ENCODE data around the gene MCTP1.

Gene MCTP1

DNA sequence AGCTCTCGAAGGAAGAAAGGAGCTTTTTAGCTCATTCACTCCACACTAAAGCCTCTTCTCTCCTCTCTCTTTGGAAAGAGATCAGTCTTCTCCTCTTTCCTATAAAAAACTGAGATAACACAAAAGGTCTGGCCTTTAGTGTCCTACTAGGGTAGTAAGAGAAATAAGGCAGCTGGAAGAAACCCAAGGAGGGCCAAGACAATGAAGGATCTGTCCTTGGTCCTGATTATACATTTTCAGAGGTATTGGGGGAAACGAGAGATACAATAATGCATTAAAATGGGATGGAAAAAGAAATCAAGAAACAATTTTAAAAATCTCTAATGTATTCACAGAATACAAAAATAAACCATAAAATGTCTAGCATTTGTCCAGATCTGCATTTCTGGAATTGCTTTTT lies 482.4 kb downstream of the MCTP1 start:
- FAIRE-seq: no peak

- FAIRE-seq: no peak
These were observed 488.3 kb downstream of the MCTP1 start for GRCh38 chr5:94796586-94796985.

DNA sequence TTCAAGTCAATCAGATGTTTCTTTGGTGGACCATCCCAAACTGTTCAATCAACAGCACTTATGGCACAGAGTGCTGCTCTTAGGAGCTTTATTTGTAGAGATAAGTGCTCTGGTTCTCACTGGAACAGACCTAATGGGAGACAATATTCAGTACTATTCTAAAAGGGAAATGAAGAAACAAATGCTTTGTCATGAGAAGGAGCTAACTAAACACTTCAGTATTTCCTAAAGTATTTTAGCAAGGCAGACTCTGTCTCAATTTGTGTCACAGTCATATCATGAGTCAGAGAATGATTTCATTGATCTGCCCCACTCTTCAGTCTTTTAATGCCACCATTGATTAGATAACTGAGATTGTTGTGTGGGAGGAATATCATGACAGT lies 491.1 kb downstream of the MCTP1 start:
- FAIRE-seq: no peak

GRCh38 chr5:94793113-94793815 lies 491.6 kb downstream of the MCTP1 start:
- no peak for FAIRE-seq

DNA sequence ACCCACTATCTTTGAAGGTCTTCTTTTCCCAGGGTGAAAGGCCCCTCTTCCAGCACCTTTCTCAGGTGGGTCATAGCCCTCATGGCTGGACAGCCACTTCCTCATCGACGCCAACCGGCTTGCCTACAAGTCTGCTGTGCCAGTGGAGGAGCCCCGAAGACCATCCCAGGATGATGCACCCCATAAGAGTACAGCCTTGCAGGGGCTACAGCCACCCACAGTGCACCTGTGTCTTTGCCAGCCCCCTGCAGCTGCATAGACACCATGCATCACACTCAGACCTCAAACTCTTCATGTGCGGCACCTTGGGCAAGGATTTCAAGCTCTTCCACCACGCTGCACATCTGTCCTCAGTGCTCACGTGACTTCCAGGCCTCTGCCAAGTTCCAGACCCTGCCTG lies 493.1 kb downstream of the MCTP1 start:
- FAIRE-seq: no peak

DNA sequence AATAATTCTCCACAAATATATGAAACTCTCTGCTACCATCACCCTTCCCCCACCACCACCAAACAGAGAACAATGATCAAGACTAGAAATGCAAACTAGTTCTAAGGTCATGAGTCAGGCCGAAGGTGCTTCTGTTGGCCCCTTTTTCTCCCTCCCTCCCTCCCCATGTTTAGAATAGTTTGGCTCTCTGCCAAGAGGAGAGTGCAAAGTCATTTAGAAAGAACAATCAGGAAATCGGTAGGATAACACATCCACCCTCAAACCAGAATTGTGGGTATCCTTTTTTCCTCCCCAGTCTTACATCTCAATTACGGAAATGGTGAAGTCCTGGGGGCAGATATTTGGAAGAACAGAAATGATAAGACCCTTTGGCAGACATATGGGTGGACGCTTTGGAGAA lies 496.4 kb downstream of the MCTP1 start:
- no peak for FAIRE-seq

- FAIRE-seq: no peak
These were observed 500.1 kb downstream of the MCTP1 start for GRCh38 chr5:94784536-94785505.

- no peak for FAIRE-seq
These were observed 502.5 kb downstream of the MCTP1 start for GRCh38 chr5:94782383-94782782.

- no peak for FAIRE-seq
These were observed 505.2 kb downstream of the MCTP1 start for GRCh38 chr5:94779684-94780083.

- FAIRE-seq: no peak
These were observed 506.2 kb downstream of the MCTP1 start for GRCh38 chr5:94778732-94779131.

GRCh38 chr5:94778299-94778698 lies 506.6 kb downstream of the MCTP1 start:
- no peak for FAIRE-seq

DNA sequence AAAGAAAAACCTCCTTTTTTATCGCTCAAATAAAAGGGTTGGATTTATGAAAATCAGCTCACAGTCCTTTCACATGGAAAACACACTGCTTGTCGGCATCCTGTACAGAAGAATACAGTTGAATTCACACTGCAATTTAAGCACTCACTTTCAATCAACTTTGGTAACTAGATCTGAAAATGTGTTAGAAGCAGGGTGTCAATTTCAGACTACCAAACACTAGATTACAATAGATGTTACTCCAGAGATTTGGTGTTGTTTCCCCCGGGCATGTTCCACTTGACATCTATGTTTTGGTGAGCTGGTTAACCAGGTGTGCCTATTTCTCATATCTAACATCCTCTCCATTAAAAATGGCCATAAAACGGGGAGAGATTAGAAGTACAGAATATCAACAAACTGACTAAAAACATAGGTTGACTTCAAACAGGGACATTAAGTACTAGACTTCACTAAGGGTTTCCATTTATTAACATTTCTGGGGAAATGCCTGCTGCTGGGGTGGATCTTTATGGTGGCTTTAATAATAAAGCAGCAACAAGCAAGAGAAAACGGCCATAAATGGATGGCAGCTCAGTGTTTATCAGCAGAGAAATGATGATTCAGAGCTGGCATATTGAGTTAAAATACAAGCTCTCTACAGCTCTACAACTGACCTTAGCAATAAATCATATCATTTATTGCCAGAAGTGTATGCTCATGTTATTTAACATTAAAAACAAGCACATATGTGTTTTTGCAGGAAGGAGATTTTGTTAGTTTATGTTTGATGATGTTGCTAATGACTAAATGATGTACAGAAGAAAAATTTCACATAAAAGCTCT lies 507.6 kb downstream of the MCTP1 start:
- FAIRE-seq: no peak

- no peak for FAIRE-seq
These were observed 508.7 kb downstream of the MCTP1 start for GRCh38 chr5:94776167-94776566.

GRCh38 chr5:94775088-94775487 lies 509.8 kb downstream of the MCTP1 start:
- no peak for FAIRE-seq

DNA sequence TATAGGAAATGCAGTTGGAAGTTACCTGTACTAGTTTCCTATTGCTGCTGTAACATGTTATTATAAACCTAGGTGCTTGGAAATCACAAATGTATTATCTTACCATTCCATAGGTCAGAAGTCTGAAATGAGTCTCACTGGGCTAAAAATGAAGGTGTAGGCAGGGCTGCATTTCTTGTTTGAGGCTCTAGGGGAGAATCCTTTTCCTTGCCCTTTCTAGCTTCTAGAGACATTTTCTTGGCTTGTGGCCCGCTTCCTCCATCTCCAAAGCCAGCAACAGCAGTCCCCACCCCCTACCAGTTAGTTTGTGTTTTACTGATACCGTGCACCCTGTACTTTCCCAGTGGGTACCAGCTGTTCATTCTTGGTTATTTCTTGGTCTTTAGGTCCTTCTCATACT lies 513.2 kb downstream of the MCTP1 start:
- no peak for FAIRE-seq

DNA sequence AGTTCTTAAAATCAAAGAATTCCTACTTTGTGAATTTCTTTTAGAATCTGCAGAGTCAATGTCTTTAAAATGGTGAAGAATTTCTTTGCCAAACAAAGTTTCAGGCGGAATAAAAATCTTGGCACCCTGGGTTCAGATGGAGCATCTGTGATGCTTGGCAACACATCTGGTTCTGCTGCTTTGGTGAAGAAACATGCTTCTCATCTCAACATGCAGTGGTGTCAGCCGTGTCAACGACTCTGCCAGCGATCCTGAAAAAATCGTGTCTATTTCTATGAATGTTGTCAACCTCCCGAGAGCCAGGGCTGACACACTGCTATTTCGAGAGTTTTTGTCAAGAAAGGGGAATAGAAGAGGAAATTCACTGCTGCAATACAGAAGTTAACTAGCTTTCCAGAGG lies 514.9 kb downstream of the MCTP1 start:
- FAIRE-seq: no peak

GRCh38 chr5:94761786-94762185 lies 523.1 kb downstream of the MCTP1 start:
- no peak for FAIRE-seq

DNA sequence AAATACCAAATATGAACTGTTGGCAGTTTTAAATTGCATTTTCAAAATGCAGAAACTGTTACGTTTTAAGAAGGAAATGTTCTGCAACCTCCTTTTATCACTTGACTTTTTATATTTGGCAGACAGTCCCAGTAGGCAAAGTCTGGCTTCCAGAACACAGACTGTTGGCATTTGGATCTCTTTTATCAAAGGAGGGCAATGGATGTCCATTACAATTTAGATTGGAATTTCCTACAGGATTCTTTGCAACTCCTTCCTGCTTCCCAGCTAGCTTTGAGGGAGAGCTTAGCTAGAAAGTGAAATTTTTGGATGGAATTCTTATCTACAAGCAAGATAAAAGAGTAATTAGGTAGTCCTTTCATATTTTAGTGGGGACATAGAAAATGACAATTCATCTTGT lies 523.8 kb downstream of the MCTP1 start:
- FAIRE-seq: no peak

- FAIRE-seq: no peak
These were observed 524.9 kb downstream of the MCTP1 start for GRCh38 chr5:94759961-94760360.

DNA sequence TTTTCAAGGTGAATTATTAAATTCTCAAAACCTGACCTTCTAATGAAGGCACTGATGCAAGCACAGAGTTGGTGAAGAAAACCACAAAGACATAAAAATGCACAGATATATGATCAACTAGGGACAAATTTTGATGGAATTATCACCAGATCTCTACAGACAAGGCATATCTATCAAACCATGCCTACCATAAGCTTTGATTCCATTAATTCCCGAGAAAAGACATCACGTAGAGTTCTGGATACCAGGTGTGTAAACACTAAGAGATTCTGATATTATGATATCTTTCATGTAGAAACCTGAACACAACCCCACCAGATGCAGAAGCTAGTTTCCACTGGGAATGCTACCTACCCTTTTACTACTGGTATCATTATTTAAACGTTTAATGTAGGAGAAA lies 525.9 kb downstream of the MCTP1 start:
- no peak for FAIRE-seq

GRCh38 chr5:94754824-94755223 lies 530.1 kb downstream of the MCTP1 start:
- FAIRE-seq: no peak

GRCh38 chr5:94751460-94751859 lies 533.4 kb downstream of the MCTP1 start:
- no peak for FAIRE-seq

GRCh38 chr5:94750681-94751080 lies 534.2 kb downstream of the MCTP1 start:
- FAIRE-seq: no peak
